ENCODE measurements around the gene WWOX. TPM values are rescaled to one million over a fixed set of nuclear protein-coding genes. Genes with fewer than 3 reads are reported as not detected.

WWOX gene
- total RNA-seq, 1 experiment from 2014 or later, result 79.9 TPM

- CTCF ChIA-PET, result no interaction called here
- intact Hi-C loops (cut with micrococcal nuclease; ENCODE audit: unreplicated experiment), result no loop called here
- no peak for TF ChIP-seq EZH2 (IDR thresholded peaks at IDR 0.05; ENCODE audit: borderline replicate concordance, low read depth, low read length, poor library complexity, severe bottlenecking)
- no peak for TF ChIP-seq CTCF (conservative IDR thresholded peaks at IDR 0.05; ENCODE audit: low read depth, low read length)
- no peaks in the 10 kb centered on the region for H3K36me3 ChIP-seq (ENCODE audit: insufficient read depth, low read length, poor library complexity, severe bottlenecking)
- no peak overlapping the region for H3K27ac ChIP-seq (ENCODE audit: low read depth, low read length, poor library complexity, severe bottlenecking)
- no peak overlapping the region for H3K4me3 ChIP-seq (ENCODE audit: low read depth, low read length, poor library complexity, severe bottlenecking)
- H3K4me1 ChIP-seq (ENCODE audit: insufficient read depth, low read length, poor library complexity, severe bottlenecking), result no peaks in the 10 kb centered on the region
- no TSS peak for BruUV-seq (replicated peaks)
- POLR2A ChIA-PET (ENCODE audit: low non-redundant PET), result interaction anchor here (0.5 kb wide), 1 partner anchor 58 kb away, joined by 5 read pairs; no protein-coding TSS in a partner anchor
- H3K9me3 ChIP-seq (ENCODE audit: low read depth, low read length, poor library complexity, severe bottlenecking), result peaks cover 11% of the 10 kb centered on the region
- no peaks in the 10 kb centered on the region for H3K27me3 ChIP-seq (replicated peaks; ENCODE audit: insufficient read depth, low read depth, low read length, poor library complexity)
- no peak for DNase-seq (ENCODE audit: low spot score)
Observed at GRCh38 chr16:79162977-79163376, 1063.5 kb downstream of the WWOX start.

DNA sequence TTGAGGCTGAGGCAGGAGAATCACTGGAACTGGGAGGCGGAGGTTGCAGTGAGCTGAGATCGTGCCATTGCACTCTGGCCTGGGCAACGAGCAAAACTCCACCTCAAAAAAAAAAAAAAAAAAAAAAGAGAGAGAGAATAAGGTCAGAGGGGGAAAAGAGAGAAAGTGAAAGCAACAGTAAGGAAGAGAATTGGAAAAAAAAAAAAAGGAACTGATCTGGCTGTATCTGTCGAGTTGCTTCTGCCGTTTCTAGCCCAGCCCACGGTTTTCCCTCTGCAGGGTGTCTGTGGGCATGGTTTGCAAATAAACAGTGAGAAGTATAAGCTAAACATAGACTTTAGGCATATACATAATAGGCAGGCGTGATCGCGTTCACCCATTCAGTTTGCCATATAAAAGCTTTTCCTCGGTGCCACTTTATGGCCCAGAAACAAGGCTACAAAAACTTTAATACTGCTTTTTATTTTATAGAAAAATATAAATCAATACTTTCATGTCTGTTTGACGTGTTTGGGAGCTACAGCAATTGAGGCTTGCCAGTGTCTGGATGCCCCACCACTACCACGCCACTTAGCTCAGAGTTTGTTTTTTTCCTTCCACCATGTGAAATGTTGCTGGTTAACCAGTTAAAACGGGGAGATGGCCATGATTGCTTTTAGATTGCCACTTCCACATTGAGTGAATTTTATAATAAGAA, 1064.4 kb downstream of the WWOX start:
- CTCF ChIA-PET, result no interaction called here
- Histone ChIP-seq H3K27ac (ENCODE audit: low read depth, low read length, poor library complexity, severe bottlenecking) (no peak overlapping the region), H3K36me3 (ENCODE audit: insufficient read depth, low read length, poor library complexity, severe bottlenecking) (no peaks in the 10 kb centered on the region), H3K27me3 (replicated peaks; ENCODE audit: insufficient read depth, low read depth, low read length, poor library complexity) (no peaks in the 10 kb centered on the region), H3K4me3 (ENCODE audit: low read depth, low read length, poor library complexity, severe bottlenecking) (no peak overlapping the region), H3K4me1 (ENCODE audit: insufficient read depth, low read length, poor library complexity, severe bottlenecking) (no peaks in the 10 kb centered on the region), H3K9me3 (ENCODE audit: low read depth, low read length, poor library complexity, severe bottlenecking) (peaks cover 12% of the 10 kb centered on the region)
- intact Hi-C loops (cut with micrococcal nuclease; ENCODE audit: unreplicated experiment), result no loop called here
- no TSS peak for BruUV-seq (replicated peaks)
- no peak for DNase-seq (ENCODE audit: low spot score)
- TF ChIP-seq CTCF (conservative IDR thresholded peaks at IDR 0.05; ENCODE audit: low read depth, low read length), result no peak
- no peak for TF ChIP-seq EZH2 (IDR thresholded peaks at IDR 0.05; ENCODE audit: borderline replicate concordance, low read depth, low read length, poor library complexity, severe bottlenecking)
- POLR2A ChIA-PET (ENCODE audit: low non-redundant PET), result no interaction called here

DNA sequence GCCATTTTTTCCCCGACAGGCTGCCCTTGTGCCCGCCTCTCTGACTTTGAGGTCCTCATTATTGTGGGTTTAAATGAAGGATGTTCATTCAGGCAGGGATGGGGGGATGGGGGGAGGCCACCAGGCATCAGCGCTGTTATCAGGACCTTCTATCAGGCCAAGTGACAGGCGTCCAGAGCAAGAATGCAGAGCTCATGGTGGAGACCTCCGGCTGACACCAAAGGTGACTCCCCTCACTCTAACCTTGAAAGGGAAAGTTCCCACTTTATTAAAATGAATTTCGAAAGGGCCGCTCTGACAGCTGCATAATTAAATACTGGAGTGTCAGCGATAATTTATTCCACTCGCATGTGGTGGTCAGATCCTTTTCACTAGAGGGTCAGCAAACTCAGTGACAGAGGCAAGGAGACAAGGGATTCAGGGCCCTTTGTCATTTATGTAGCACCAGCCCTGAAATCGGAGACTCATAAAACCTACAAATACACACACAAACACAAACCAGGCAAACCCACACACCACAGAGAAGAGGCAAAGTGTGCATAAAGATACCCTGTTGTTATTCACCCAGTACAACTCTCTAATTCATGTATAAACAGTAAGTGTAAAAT, 1065.0 kb downstream of the WWOX start:
- Histone ChIP-seq H3K27ac (ENCODE audit: low read depth, low read length, poor library complexity, severe bottlenecking) (no peak overlapping the region), H3K4me3 (ENCODE audit: low read depth, low read length, poor library complexity, severe bottlenecking) (no peak overlapping the region), H3K9me3 (ENCODE audit: low read depth, low read length, poor library complexity, severe bottlenecking) (peaks cover 19% of the 10 kb centered on the region), H3K4me1 (ENCODE audit: insufficient read depth, low read length, poor library complexity, severe bottlenecking) (no peaks in the 10 kb centered on the region), H3K27me3 (replicated peaks; ENCODE audit: insufficient read depth, low read depth, low read length, poor library complexity) (no peaks in the 10 kb centered on the region), H3K36me3 (ENCODE audit: insufficient read depth, low read length, poor library complexity, severe bottlenecking) (no peaks in the 10 kb centered on the region)
- DNase-seq (ENCODE audit: low spot score), result no peak
- TF ChIP-seq CTCF (conservative IDR thresholded peaks at IDR 0.05; ENCODE audit: low read depth, low read length) (no peak), EZH2 (IDR thresholded peaks at IDR 0.05; ENCODE audit: borderline replicate concordance, low read depth, low read length, poor library complexity, severe bottlenecking) (no peak)
- no TSS peak for BruUV-seq (replicated peaks)
- ChIA-PET POLR2A (ENCODE audit: low non-redundant PET) (no interaction called here), CTCF (no interaction called here)
- intact Hi-C loops (cut with micrococcal nuclease; ENCODE audit: unreplicated experiment), result no loop called here

All from A673 (cell line).